Activated CD4-positive, alpha-beta T cell treated with anti-CD3 and anti-CD28 coated beads, Interleukin-2, Interleukin-6, amounts not matched to agents 100 ng/mL and 50 ng/mL, durations not matched to agents 16 hours and 8 hours (primary cell): Measurements from ENCODE around the gene FEM1B.

Experiments
- DNase-seq: peaks from one replicate; pipeline ENCODE4 v3.0.0-alpha.2; 2020

FEM1B gene

GRCh38 chr15:68310178-68310803 is 32.7 kb downstream of the FEM1B start:
- no peak for DNase-seq

GRCh38 chr15:68310804-68311463 is 33.4 kb downstream of the FEM1B start:
- DNase-seq, result no peak

GRCh38 chr15:68311464-68311835 is 33.9 kb downstream of the FEM1B start:
- DNase-seq, result no peak

- DNase-seq, result no peak
These were observed 34.5 kb downstream of the FEM1B start for GRCh38 chr15:68311859-68312557.

- no peak for DNase-seq
These were observed 35.2 kb downstream of the FEM1B start for GRCh38 chr15:68312701-68313204.

GRCh38 chr15:68313501-68314410 is 36.2 kb downstream of the FEM1B start:
- no peak for DNase-seq

GRCh38 chr15:68314563-68314962 is 37.0 kb downstream of the FEM1B start:
- DNase-seq, result no peak

GRCh38 chr15:68315035-68315434 is 37.5 kb downstream of the FEM1B start:
- no peak for DNase-seq

- no peak for DNase-seq
These were observed 38.0 kb downstream of the FEM1B start for GRCh38 chr15:68315495-68316031.

- DNase-seq, result no peak
These were observed 38.7 kb downstream of the FEM1B start for GRCh38 chr15:68316061-68316804.

- DNase-seq, result no peak
These were observed 39.9 kb downstream of the FEM1B start for GRCh38 chr15:68317281-68318007.

GRCh38 chr15:68318008-68318835 is 40.7 kb downstream of the FEM1B start:
- no peak for DNase-seq

GRCh38 chr15:68318931-68319909 is 41.7 kb downstream of the FEM1B start:
- no peak for DNase-seq

- no peak for DNase-seq
These were observed 42.5 kb downstream of the FEM1B start for GRCh38 chr15:68319997-68320396.

GRCh38 chr15:68321229-68321628 is 43.7 kb downstream of the FEM1B start:
- no peak for DNase-seq

- no peak for DNase-seq
These were observed 45.3 kb downstream of the FEM1B start for GRCh38 chr15:68322796-68323195.

GRCh38 chr15:68325726-68326125 is 48.2 kb downstream of the FEM1B start:
- DNase-seq, result no peak

GRCh38 chr15:68326711-68327354 is 49.3 kb downstream of the FEM1B start:
- DNase-seq, result no peak
